ENCODE measurements around the gene GRIN3A.

Gene GRIN3A

DNA sequence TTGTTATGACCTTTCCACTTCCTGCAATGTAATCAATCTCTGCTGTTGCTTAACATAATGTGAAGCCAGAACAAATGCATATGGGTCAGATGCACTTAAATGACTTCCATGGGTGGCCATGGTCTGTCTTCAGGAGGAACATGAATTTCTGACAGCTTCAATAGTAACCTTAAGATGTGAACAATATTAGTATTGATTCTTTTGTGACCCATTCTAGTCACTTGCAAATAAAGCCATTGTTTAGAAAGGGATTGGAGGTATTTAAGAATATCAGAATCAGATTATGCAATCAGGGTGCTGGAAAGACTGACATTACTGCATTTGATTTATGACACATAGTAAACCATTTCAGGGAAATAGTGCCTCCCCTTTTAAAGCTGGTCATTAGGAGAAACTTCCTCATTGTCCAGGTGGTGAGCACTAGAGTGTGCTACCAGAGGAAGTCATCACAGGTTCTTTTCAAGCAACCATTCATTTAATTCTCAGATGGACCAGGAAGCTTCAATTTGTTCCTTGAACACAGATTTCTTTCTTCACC lies 32.1 kb downstream of the GRIN3A start:
- no peak for DNase-seq

- peak in 9 of 51 donors; percentile 1 to 22 (median 4) for DNase-seq
These were observed 33.2 kb downstream of the GRIN3A start for GRCh38 chr9:101705135-101705661.

DNA sequence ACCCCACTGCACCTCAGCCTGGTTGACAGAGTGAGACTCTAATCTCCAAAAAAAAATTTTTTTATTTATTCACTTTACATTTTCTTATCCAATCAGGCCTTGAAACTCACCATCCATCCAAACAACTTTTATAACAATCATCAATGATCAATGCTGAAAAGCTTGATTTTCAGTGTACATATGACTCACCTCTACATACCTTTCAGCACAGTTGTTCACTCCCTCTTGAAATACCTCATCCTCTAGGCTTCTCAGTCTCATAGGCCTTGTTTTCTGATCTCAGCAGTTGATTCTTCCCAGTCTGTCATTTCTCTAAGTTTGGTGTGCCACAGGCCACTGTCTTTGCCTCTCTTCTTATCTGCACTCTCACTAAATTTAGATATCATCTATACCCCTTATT lies 36.2 kb downstream of the GRIN3A start:
- DNase-seq = no peak

- no peak for DNase-seq
These were observed 44.7 kb downstream of the GRIN3A start for GRCh38 chr9:101693546-101694336.

DNA sequence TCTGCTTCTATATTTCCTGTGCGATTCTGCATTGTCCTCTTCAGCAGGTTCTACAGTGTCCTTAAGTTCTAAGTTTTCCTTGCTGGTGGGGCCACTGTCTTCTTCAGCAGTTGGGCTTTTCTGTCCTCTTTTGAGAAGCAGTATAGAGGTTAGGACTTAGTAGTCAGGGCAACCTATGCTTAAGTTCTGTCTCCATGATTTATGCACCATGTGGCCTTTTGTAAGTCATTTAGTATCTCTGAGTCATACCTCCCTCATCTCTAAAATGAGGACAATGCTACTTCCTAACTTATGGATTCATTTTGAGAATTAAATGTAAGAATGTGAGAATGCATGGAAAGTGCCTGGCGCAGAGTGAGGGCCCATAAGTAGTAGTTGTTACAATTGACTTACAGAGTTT lies 46.8 kb downstream of the GRIN3A start:
- DNase-seq = no peak

DNA sequence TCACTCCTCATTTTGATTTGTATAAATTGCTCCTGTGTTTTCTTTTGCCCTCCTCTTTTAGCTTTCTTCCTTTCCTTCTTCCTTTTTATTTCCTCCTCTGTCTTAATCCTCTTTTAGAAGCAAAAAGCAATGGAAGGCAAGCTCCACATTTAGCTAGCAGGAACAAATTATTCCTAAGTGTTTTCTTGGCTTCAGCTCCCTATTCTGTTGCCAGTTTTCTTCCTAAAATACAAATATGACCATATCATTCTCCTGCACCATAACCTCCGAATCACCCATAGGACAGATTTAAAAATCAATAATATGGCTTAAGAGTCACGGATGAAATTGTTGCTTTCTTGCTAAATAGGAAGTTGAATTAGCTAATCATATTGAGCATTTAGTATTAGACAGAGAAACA lies 49.4 kb downstream of the GRIN3A start:
- DNase-seq = no peak

DNA sequence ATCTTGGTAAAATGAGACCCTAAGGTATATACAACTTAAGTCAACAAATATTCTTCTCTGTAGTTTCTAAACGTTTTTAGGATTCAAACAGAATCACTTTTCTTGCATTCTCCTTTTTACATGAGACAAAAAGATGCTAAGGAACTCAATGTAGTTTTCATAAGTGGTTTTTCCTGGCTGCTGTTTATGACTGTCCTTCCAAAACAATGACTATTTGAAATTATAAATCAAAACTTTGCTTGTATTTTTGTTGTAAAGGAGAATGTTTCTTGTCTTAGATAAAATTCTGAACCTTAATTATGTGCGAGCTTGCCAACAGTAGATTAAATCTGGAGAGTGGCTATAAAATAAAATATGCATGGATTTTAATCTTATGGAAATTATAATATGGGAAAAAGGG lies 53.8 kb downstream of the GRIN3A start:
- no peak for DNase-seq

DNA sequence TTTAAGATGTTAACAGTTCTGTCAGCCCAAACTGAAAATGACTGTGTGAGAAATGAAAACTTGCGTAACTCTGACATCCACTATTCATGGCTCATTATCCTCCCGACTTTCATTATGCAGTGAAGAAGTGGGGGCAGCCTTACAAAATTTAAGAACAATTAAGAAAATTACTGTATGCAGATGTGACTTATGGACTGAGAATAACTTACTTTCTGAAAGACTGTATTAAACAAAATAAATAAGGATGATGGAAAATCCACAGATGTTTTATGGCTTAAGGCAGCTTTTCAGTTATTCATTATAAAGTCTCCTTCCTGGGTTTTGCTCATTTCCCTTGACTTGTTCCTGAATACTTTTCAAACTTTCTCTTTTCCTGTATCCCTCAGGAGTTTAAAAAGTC lies 55.2 kb downstream of the GRIN3A start:
- DNase-seq = no peak

GRCh38 chr9:101677861-101678260 lies 60.6 kb downstream of the GRIN3A start:
- DNase-seq = no peak

DNA sequence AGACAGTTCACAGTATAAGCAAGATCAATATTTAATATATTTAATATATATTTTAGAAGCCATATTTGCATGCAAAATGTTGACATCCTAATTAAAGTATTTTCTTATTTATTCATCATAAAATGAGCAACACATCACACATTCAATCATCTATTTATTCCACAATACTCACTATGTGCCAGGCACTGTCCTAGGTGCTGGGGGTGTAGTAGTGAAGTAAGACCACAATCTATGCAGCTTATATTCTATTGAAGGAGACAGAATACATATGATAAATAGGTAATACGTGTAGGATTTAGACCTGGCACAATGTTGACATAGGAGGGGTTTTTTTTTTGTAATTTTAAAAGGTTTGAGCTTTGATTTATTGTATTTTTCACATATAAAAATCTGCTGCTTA lies 63.1 kb downstream of the GRIN3A start:
- no peak for DNase-seq

GRCh38 chr9:101674165-101674564 lies 64.3 kb downstream of the GRIN3A start:
- DNase-seq = no peak

- peak in 1 of 51 donors; percentile 0 for DNase-seq
These were observed 64.8 kb downstream of the GRIN3A start for GRCh38 chr9:101673642-101674041.

GRCh38 chr9:101671567-101671966 lies 66.9 kb downstream of the GRIN3A start:
- DNase-seq = no peak

GRCh38 chr9:101668421-101668820 lies 70.0 kb downstream of the GRIN3A start:
- no peak for DNase-seq

DNA sequence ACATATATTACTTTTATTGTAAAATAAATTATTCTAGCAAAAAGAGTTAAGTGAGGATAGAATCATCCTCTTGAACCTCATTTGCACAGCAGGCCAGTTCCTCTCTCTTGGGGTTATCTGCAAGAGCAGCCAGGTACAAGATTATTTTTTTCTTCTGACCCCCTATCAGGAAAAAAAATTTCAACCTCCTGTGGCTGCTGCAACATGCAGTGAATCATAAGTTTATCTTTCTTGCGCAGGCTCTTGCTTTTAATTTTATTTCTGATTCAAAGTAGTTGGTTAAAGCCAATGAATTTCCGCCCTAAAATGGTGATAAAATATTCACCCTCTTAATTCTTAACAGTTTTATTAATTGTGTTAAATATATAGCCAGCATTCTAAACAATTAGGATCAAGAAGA lies 74.0 kb downstream of the GRIN3A start:
- DNase-seq = no peak

DNA sequence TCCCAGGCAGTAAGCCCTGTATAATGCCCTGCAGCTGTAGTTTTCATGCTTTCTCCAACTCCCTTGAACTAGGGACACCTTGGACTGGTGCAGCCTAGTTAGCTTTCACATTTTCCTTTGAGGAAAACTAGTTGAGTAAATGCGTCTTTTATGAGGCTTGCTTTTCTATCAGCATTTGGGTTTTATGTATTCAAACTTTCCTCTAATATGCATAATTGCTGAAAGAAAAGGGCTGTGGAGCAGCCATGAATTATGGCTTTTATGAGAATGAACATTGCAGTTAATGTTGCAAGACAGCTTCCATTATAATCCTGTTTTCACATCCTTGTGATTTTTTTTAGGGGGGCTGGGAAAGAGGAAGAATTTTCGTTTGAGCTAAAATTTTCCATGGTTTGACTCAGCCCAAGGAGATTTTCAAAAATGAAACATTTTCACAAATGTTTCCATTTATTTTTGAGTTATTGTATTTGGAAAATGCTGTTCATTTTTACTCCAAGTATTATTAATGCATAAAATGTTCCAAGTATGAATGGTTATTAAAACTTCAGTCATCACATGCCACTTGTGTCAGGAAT lies 85.8 kb downstream of the GRIN3A start:
- DNase-seq = no peak

DNA sequence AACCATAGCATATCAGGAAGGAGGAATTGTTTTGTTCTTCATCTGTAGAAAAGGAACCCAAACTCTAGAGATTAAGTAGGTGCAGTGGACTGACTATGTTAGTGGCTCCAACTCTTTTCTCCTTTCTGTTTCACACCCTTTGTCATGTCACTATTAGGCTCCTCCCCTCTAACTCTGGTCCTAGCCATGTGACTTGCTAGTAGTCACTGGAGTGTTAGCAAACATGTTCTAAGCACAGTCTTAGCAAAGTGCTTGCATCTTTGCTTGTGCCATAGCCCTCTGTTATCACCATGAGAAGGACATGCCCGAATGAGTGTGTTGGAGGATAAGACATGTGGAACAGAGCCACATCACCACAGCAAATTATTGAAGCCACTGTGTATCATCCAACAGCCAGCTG lies 88.3 kb downstream of the GRIN3A start:
- no peak for DNase-seq

DNA sequence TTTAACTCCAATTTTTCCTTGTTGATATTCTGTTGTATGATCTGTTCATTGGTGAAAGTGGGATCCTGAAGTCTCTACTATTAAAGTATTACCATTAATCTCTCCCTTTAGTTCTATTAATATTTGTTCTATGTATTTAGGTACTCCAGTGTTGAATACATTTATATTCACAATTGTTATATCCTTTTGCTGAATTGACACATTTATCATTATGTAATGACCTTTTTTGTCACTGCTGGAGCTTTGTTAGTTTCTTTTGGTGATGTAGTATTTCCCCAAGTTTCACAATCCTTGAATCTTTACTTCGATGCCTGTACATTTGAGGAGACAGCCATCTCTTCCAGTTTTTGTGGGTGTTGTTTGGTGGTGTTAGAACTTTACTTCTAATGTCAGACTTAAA lies 90.0 kb downstream of the GRIN3A start:
- DNase-seq = no peak

DNA sequence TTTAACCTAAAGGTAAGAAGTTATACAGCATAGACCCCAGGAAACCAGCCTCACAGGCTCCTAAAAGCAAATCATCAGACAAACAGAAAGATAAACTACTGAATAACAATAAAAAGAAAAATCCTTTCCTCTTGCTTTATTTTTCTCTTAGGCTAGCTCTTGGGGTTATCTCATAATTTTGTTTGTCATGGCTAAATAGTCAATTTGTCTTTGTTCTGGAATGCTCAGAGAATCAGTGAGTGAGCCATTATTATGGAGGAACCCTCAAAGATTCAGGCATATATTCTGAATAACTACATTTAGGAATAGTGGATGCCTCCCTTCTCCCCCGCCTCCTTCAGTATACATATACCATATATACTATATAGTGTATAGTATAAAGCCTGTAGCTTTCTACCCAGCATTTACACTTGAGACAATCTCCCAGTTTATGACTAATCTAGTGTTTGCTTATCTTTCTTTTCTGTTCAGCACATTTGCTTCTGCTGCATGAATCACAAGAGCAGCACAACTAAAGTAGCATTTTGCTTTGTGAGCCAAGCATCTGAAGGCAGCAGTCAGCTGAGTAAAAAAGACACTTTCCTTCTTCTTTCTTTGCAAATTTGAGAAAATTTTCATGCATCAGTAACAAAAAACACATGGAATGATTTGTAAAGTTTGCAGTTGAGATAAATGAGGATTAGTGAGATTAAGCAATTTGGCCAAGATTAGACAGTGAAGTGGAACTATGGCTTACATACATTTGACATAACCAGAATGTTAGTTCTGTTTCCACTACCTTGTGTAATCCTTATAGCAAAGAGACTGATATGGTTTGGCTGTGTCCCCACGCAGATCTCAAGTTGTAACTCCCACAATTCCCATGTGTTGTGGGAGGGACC lies 98.4 kb downstream of the GRIN3A start:
- DNase-seq = no peak

GRCh38 chr9:101639311-101639710 lies 99.1 kb downstream of the GRIN3A start:
- no peak for DNase-seq

GRCh38 chr9:101636247-101636646 lies 102.2 kb downstream of the GRIN3A start:
- no peak for DNase-seq

DNA sequence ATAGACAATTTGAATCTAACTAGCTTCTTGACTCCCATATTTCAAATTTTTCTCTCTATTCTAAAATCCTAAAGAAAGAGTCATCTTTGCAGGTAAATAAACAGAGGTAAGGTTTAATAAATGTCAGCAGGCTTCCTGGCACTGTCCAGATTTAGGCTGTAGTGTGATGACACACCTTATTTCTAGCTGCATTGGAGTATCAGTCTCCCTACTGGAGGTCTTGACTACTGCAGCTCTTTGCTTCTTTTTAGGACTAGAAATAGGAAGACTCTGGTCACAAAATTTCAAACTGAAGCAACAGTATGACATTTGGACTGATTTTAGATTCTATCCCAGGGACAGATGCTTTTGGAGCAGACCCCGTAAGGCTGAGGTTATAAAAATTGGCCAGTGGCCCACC lies 103.0 kb downstream of the GRIN3A start:
- DNase-seq = no peak

Data from hypothalamus (tissue), 51 donors.